ENCODE measurements around the gene ARAP2. TPM values are rescaled to one million over a fixed set of nuclear protein-coding genes. Genes with fewer than 3 reads are reported as not detected.

The ARAP2 gene
- total RNA-seq, 3 donors from 2014 or later = 21.3 to 71.4 (median 23.2) TPM

DNA sequence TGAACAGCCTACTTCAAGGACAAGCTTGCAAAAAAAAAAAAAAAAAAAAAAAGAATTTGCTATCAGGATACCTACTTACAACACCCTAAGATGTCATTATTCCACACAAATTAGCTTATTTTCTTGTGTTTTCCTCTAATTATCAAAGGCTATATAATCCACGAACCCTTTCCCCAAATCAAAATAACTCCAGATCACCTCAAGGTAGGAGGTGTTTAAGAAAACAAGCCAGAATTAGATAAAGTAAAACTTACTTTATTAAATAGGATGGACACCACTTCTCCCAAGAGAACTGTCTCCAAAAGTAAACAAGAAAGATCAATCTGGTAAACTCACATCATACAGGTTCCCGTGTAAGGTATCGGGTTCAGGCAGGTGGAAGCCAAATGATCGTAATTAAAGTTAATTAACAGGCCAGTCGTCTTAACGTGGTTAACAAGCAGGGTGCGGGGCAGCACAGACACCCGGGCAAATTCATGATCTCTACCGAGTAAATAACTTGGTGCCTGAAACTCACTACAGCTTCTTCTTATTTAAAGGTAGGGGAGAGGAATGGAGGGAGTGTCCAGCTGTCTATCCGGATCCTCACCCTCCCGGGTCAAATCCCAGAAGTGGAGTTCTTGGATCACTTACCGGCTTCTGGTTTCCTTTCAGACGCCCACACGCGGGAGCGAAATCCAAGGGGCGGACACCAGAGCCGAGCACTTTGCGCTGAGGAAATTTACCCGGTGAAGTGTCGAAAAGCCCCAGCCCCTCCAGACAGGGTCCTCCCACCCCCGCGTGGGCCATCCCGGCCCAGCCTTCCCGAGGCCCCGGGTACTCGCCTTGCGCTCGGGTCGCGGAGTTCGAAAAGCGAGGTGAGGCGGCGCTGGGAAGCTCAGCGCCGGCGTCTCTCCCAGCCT lies 708 bp downstream of the ARAP2 start:
- peak; percentile 27 to 54 for DNase-seq (ENCODE audit: low spot score in 2 of 2)
- no peaks in the 10 kb centered on the region for H3K9me3 ChIP-seq
- no peak for TF ChIP-seq POLR2AphosphoS5 (IDR thresholded peaks at IDR 0.05)
- peak overlapping the region; percentile 92 to 93 for H3K27ac ChIP-seq
- no peaks in the 10 kb centered on the region for H3K27me3 ChIP-seq
- peaks cover 0 to 5% of the 10 kb centered on the region in 2 donors for H3K4me1 ChIP-seq
- intact Hi-C loops (cut with DNase I; ENCODE audit: low total_unique reads) = no loop called here
- peak overlapping the region; percentile 61 to 83 (median 82) for H3K4me3 ChIP-seq
- H3K36me3 ChIP-seq = no peaks in the 10 kb centered on the region

GRCh38 chr4:36242629-36243354 lies 1.5 kb downstream of the ARAP2 start:
- no peak for DNase-seq (ENCODE audit: low spot score in 2 of 2)
- intact Hi-C loops (cut with DNase I; ENCODE audit: low total_unique reads) = no loop called here
- no peak for TF ChIP-seq POLR2A (IDR thresholded peaks at IDR 0.05)
- TF ChIP-seq, protein P1, sequence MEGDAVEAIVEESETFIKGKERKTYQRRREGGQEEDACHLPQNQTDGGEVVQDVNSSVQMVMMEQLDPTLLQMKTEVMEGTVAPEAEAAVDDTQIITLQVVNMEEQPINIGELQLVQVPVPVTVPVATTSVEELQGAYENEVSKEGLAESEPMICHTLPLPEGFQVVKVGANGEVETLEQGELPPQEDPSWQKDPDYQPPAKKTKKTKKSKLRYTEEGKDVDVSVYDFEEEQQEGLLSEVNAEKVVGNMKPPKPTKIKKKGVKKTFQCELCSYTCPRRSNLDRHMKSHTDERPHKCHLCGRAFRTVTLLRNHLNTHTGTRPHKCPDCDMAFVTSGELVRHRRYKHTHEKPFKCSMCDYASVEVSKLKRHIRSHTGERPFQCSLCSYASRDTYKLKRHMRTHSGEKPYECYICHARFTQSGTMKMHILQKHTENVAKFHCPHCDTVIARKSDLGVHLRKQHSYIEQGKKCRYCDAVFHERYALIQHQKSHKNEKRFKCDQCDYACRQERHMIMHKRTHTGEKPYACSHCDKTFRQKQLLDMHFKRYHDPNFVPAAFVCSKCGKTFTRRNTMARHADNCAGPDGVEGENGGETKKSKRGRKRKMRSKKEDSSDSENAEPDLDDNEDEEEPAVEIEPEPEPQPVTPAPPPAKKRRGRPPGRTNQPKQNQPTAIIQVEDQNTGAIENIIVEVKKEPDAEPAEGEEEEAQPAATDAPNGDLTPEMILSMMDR (IDR thresholded peaks at IDR 0.05) = no peak
- TF ChIP-seq POLR2AphosphoS5 (IDR thresholded peaks at IDR 0.05) = no peak
- peaks cover 0 to 5% of the 10 kb centered on the region in 2 donors for H3K4me1 ChIP-seq
- peak overlapping the region; percentile 61 to 83 (median 82) for H3K4me3 ChIP-seq
- H3K27me3 ChIP-seq = no peaks in the 10 kb centered on the region
- no peaks in the 10 kb centered on the region for H3K9me3 ChIP-seq
- no peak overlapping the region for H3K27ac ChIP-seq
- no peaks in the 10 kb centered on the region for H3K36me3 ChIP-seq

- DNase-seq (ENCODE audit: low spot score in 2 of 2) = no peak
- no peaks in the 10 kb centered on the region for H3K27me3 ChIP-seq
- peak overlapping the region; percentile 24 to 61 (median 26) for H3K4me3 ChIP-seq
- no peak for TF ChIP-seq POLR2AphosphoS5 (IDR thresholded peaks at IDR 0.05)
- TF ChIP-seq, protein P1 (IDR thresholded peaks at IDR 0.05) = no peak
- TF ChIP-seq POLR2A (IDR thresholded peaks at IDR 0.05) = no peak
- H3K27ac ChIP-seq = no peak overlapping the region
- peaks cover 0 to 5% of the 10 kb centered on the region in 2 donors for H3K4me1 ChIP-seq
- no peaks in the 10 kb centered on the region for H3K9me3 ChIP-seq
- H3K36me3 ChIP-seq = no peaks in the 10 kb centered on the region
- intact Hi-C loops (cut with DNase I; ENCODE audit: low total_unique reads) = no loop called here
Observed at GRCh38 chr4:36241771-36242170, 2.5 kb downstream of the ARAP2 start.

- Histone ChIP-seq H3K27me3 (no peaks in the 10 kb centered on the region), H3K9me3 (no peaks in the 10 kb centered on the region), H3K4me1 (no peaks in the 10 kb centered on the region), H3K4me3 (no peak overlapping the region), H3K27ac (no peak overlapping the region), H3K36me3 (no peaks in the 10 kb centered on the region)
- TF ChIP-seq POLR2A (IDR thresholded peaks at IDR 0.05) = no peak
- TF ChIP-seq, protein P1 (IDR thresholded peaks at IDR 0.05) = no peak
- TF ChIP-seq POLR2AphosphoS5 (IDR thresholded peaks at IDR 0.05) = no peak
- DNase-seq (ENCODE audit: low spot score in 2 of 2) = no peak
- intact Hi-C loops (cut with DNase I; ENCODE audit: low total_unique reads) = no loop called here
Observed at GRCh38 chr4:36237366-36238313, 6.7 kb downstream of the ARAP2 start.

- intact Hi-C loops (cut with DNase I; ENCODE audit: low total_unique reads) = no loop called here
Observed at GRCh38 chr4:36236159-36236558, 8.2 kb downstream of the ARAP2 start.

More at GRCh38 chr4:36236159-36236558, 8.2 kb downstream of the ARAP2 start:
- H3K4me3 ChIP-seq = no peak overlapping the region
- no peaks in the 10 kb centered on the region for H3K9me3 ChIP-seq
- no peaks in the 10 kb centered on the region for H3K4me1 ChIP-seq
- H3K27ac ChIP-seq = no peak overlapping the region
- no peaks in the 10 kb centered on the region for H3K27me3 ChIP-seq
- H3K36me3 ChIP-seq = no peaks in the 10 kb centered on the region
- TF ChIP-seq, protein P1 (IDR thresholded peaks at IDR 0.05) = no peak
- TF ChIP-seq POLR2AphosphoS5 (IDR thresholded peaks at IDR 0.05) (no peak), POLR2A (IDR thresholded peaks at IDR 0.05) (no peak)
- no peak for DNase-seq (ENCODE audit: low spot score in 2 of 2)
